Urothelium cell line (cell line): ENCODE data around the gene XRCC1.

Experiments
- DNase-seq: peaks from one replicate; pipeline ENCODE4 v3.0.0; 2011; ENCODE audit warnings: low spot score, mixed read lengths
- FAIRE-seq: peaks from 2 replicates; lab custom pipeline; 2011; peaks lifted over from hg19 to GRCh38; lab: Jason Lieb, UNC

Gene XRCC1

GRCh38 chr19:43495082-43495481, 80.2 kb downstream of the XRCC1 start:
- FAIRE-seq (no peak), DNase-seq (no peak)
